ENCODE data around the gene HOXA3. TPM values are rescaled to one million over a fixed set of nuclear protein-coding genes. Genes with fewer than 3 reads are reported as not detected.

HOXA3 gene
- total and polyA plus RNA-seq, 2 of the 13 experiments (the other 11 are each of a cell fraction or from before 2014, with no cell fraction given), result 2.9 to 4.6 TPM

- TF ChIP-seq HMGXB3 (CRISPR knock-in tag; IDR thresholded peaks at IDR 0.05; ENCODE audit: borderline replicate concordance), result no peak
- TF ChIP-seq, protein P1, sequence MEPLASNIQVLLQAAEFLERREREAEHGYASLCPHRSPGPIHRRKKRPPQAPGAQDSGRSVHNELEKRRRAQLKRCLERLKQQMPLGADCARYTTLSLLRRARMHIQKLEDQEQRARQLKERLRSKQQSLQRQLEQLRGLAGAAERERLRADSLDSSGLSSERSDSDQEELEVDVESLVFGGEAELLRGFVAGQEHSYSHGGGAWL (CRISPR knock-in tag; IDR thresholded peaks at IDR 0.05), result peak; percentile 73
- no peak for TF ChIP-seq SMC3 (IDR thresholded peaks at IDR 0.05; ENCODE audit: low read length)
- TF ChIP-seq ZBTB33 (CRISPR knock-in tag; IDR thresholded peaks at IDR 0.05), result peak; percentile 49
- TF ChIP-seq THYN1 (CRISPR knock-in tag; IDR thresholded peaks at IDR 0.05; ENCODE audit: borderline replicate concordance, low read depth), result no peak
- TF ChIP-seq IKZF1 (IDR thresholded peaks at IDR 0.05), result no peak
- no peak for TF ChIP-seq LCORL (IDR thresholded peaks at IDR 0.05)
- peak; percentile 47 for TF ChIP-seq LCORL (CRISPR knock-in tag; IDR thresholded peaks at IDR 0.05)
- 0 out of 2 replicates have a peak, but pooled peaks have one; percentile 19 for TF ChIP-seq ZNF672 (CRISPR knock-in tag; IDR thresholded peaks at IDR 0.05)
- no peak for TF ChIP-seq CHD4 (IDR thresholded peaks at IDR 0.05; ENCODE audit: borderline replicate concordance, low read length)
- TF ChIP-seq SKI (IDR thresholded peaks at IDR 0.05; ENCODE audit: partially characterized antibody), result no peak
- TF ChIP-seq ZBTB1 (CRISPR knock-in tag; IDR thresholded peaks at IDR 0.05; ENCODE audit: borderline replicate concordance), result no peak
- TF ChIP-seq TRIM22 (IDR thresholded peaks at IDR 0.05), result no peak
- TF ChIP-seq IKZF4 (CRISPR knock-in tag; IDR thresholded peaks at IDR 0.05; ENCODE audit: borderline replicate concordance, low read depth, not compliant biosample characterization), result no peak
- no peak for TF ChIP-seq RFXANK (CRISPR knock-in tag; IDR thresholded peaks at IDR 0.05)
- TF ChIP-seq CBX5 (CRISPR knock-in tag; IDR thresholded peaks at IDR 0.05; ENCODE audit: borderline replicate concordance), result no peak
- TF ChIP-seq ZNF20 (CRISPR knock-in tag; IDR thresholded peaks at IDR 0.05), result no peak
Measured at GRCh38 chr7:27130540-27131389, 21.6 kb downstream of the HOXA3 start, which contains the start of gene HOXA4 (continued).

All from HepG2 (cell line).